NCI-H2196 treated with DMSO at 0.1 percent for 48 hours (cell line): ENCODE results near the gene FBXO2.

Experiments
- DNase-seq: peaks from one replicate; lab custom pipeline; 2025; ENCODE audit not compliant: unreplicated experiment; lab: John Stamatoyannopoulos, UW

The FBXO2 gene

DNA sequence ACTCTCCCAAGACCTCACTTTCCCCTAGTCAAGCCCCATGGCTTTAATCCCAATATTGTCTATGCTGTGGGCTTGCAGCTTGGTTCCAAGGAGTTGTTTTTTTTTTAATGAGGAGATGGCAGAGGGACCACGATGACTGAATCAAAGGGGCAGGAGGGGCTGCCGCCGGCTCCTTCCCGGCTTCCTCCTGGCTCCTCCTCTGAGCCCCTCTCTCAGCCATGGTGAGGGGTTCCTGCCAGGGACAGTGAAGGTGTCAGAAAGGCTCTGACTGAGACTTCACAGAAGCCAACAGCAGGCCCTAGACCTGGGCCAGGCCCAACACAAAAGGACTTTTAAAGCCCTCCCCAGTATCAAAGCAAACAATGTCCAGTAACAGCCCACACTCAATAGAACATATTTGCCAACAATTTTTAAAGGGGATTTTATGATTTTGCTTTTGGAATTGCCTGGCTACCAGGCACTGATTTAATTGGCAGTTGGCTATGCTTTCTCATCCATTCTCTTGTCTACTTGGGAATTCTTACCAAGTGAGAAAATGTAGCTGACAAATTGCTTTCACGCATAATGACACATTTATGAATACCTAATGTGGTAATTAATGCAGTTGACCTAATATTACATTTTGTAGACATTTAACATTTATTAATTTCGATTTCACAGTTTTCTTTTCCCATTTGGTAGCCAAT is 54.2 kb downstream of the FBXO2 start:
- no peak for DNase-seq

DNA sequence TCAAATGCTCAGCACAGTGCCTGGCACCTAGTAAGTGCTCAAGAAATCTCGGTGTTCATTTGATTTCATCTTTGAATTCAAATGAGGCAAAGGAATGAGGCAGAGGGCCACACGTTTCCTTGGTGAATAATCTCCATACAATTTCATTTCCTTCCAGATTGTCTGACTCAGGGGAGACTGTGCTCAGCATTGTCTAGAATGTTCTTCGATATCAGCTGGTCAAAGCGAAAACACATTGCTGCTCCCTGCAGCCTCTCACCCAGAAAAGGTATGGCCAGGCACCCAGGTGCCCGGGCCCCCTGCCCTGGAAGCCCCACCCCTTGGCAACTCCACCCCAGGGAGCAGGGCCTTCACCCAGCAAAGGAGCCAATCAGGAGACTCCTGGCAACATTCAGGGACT is 55.8 kb downstream of the FBXO2 start:
- DNase-seq = no peak
